Measurements from ENCODE around the gene RIPK1.
"Not testable (repeated sequence)": the region's sequence is repeated elsewhere in the genome, so short reads cannot be mapped to it uniquely, and the experiment has no call there.

Gene RIPK1

DNA sequence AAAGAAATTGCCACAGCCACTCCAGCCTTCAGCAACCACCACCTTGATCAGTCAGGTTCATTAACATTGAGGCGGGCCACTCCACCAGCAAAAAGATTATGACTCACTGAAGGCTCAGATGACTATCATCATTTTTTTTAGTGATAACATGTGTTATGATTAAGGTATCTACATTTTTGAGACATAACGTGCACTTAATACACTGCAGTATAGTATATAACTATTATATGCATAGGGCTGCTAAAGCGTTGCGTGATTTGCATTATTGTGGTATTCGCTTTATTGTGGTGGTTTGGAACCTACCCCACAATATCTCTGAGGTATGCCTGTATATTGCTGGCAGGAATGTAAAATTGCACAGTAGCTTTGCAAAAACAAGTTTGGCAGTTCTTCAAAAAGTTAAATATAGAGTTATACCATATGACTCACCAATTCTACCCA, 6.8 kb upstream of the RIPK1 start:
- peak; percentile 59 for ATAC-seq
- TF ChIP-seq, protein P1, sequence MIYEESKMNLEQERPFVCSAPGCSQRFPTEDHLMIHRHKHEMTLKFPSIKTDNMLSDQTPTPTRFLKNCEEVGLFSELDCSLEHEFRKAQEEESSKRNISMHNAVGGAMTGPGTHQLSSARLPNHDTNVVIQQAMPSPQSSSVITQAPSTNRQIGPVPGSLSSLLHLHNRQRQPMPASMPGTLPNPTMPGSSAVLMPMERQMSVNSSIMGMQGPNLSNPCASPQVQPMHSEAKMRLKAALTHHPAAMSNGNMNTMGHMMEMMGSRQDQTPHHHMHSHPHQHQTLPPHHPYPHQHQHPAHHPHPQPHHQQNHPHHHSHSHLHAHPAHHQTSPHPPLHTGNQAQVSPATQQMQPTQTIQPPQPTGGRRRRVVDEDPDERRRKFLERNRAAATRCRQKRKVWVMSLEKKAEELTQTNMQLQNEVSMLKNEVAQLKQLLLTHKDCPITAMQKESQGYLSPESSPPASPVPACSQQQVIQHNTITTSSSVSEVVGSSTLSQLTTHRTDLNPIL (CRISPR knock-in tag; IDR thresholded peaks at IDR 0.05; ENCODE audit: low read depth): no peak
- TF ChIP-seq CSDC2 (CRISPR knock-in tag; IDR thresholded peaks at IDR 0.05) (no peak), OSR1 (CRISPR knock-in tag; IDR thresholded peaks at IDR 0.05) (no peak), BACH2 (CRISPR knock-in tag; IDR thresholded peaks at IDR 0.05; ENCODE audit: borderline replicate concordance) (no peak), ZNF8 (CRISPR knock-in tag; IDR thresholded peaks at IDR 0.05) (no peak), RARB (CRISPR knock-in tag; IDR thresholded peaks at IDR 0.05) (no peak), SNAI2 (CRISPR knock-in tag; IDR thresholded peaks at IDR 0.05) (no peak), ZFP3 (CRISPR knock-in tag; IDR thresholded peaks at IDR 0.05) (no peak), GLIS3 (CRISPR knock-in tag; IDR thresholded peaks at IDR 0.05) (no peak), PPARA (CRISPR knock-in tag; IDR thresholded peaks at IDR 0.05; ENCODE audit: borderline replicate concordance) (no peak), TCF4 (CRISPR knock-in tag; IDR thresholded peaks at IDR 0.05; ENCODE audit: borderline replicate concordance) (no peak), ESRRG (CRISPR knock-in tag; IDR thresholded peaks at IDR 0.05) (no peak), TOX (CRISPR knock-in tag; IDR thresholded peaks at IDR 0.05; ENCODE audit: borderline replicate concordance) (no peak)
- TF ChIP-seq, protein P2, sequence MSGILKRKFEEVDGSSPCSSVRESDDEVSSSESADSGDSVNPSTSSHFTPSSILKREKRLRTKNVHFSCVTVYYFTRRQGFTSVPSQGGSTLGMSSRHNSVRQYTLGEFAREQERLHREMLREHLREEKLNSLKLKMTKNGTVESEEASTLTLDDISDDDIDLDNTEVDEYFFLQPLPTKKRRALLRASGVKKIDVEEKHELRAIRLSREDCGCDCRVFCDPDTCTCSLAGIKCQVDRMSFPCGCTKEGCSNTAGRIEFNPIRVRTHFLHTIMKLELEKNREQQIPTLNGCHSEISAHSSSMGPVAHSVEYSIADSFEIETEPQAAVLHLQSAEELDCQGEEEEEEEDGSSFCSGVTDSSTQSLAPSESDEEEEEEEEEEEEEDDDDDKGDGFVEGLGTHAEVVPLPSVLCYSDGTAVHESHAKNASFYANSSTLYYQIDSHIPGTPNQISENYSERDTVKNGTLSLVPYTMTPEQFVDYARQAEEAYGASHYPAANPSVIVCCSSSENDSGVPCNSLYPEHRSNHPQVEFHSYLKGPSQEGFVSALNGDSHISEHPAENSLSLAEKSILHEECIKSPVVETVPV (CRISPR knock-in tag; IDR thresholded peaks at IDR 0.05): no peak
- TF ChIP-seq, protein P3, sequence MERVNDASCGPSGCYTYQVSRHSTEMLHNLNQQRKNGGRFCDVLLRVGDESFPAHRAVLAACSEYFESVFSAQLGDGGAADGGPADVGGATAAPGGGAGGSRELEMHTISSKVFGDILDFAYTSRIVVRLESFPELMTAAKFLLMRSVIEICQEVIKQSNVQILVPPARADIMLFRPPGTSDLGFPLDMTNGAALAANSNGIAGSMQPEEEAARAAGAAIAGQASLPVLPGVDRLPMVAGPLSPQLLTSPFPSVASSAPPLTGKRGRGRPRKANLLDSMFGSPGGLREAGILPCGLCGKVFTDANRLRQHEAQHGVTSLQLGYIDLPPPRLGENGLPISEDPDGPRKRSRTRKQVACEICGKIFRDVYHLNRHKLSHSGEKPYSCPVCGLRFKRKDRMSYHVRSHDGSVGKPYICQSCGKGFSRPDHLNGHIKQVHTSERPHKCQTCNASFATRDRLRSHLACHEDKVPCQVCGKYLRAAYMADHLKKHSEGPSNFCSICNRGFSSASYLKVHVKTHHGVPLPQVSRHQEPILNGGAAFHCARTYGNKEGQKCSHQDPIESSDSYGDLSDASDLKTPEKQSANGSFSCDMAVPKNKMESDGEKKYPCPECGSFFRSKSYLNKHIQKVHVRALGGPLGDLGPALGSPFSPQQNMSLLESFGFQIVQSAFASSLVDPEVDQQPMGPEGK (CRISPR knock-in tag; IDR thresholded peaks at IDR 0.05; ENCODE audit: borderline replicate concordance): no peak; the same call in 1 of the 2 replicates
- TF ChIP-seq, protein P4, sequence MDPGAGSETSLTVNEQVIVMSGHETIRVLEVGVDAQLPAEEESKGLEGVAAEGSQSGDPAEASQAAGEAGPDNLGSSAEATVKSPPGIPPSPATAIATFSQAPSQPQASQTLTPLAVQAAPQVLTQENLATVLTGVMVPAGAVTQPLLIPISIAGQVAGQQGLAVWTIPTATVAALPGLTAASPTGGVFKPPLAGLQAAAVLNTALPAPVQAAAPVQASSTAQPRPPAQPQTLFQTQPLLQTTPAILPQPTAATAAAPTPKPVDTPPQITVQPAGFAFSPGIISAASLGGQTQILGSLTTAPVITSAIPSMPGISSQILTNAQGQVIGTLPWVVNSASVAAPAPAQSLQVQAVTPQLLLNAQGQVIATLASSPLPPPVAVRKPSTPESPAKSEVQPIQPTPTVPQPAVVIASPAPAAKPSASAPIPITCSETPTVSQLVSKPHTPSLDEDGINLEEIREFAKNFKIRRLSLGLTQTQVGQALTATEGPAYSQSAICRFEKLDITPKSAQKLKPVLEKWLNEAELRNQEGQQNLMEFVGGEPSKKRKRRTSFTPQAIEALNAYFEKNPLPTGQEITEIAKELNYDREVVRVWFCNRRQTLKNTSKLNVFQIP (CRISPR knock-in tag; IDR thresholded peaks at IDR 0.05; ENCODE audit: borderline replicate concordance, low read depth): no peak

DNA sequence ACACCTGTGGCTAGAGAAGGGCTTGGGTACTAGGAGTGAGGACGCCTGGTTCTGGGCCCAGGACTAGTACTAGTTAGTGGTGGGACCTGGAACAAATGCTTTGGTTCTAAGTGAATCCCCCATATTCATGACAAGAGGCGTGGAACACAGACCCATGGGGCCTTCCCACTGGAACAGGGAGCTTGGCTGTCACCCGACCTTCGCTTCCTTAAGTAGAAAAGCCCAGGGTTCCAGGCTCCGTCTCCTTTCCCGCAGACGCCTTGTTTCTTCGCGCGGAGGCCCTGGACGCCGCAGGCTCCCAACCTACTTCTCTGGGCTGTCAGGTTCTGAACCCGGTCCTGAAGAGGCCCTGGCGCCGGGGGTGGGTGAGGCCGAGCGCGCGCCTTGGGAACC, 5.0 kb upstream of the RIPK1 start:
- ATAC-seq: not testable (repeated sequence)

DNA sequence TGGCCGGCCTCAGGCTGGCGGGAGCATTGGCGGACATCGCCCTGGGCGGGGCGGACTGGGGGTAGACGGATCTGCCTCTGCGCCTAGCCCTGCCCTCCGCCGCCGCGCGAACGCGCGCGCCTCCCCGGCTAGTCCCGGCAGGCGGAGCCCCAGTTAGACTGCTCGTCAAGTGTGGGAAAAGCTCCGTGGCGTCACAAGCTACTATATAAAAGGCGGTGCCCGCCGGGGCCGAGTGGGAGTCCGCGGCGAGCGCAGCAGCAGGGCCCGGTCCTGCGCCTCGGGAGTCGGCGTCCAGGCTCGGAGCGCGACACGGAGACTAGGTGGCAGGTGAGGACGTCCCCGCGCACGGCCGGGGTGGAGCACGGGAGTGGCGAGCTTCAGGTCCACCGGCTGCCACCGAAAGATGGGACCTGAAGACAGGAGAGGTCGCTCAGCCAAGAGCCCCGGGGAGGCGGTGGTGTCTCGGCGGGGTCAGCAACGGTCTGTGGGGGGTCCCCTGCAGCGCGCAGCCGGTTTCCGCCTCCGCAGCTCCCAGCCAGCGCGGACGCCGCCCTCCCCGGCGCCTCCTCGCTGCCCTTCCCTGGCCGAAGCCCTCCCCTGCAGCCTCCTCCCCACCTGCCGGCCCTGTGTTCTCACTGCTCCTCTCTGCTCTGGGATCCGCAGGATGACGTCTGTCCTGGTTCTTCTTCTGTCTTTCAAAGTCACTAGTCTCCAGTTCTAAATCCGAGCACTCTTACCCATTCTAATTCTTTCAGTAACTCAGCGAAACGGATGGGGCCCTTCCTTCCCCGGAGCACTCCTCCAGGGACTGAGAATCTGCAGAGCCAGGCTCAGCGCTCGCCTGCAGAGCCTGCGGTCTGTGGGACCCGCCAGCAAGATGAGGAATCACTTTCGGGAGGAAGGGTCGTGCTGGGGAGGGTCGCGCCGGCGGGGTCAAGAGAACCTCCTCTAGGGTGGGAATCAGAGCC, 4.3 kb upstream of the RIPK1 start:
- TF ChIP-seq ESRRG (CRISPR knock-in tag; IDR thresholded peaks at IDR 0.05) (no peak), ZC3H10 (CRISPR knock-in tag; IDR thresholded peaks at IDR 0.05) (peak; percentile 28; the same call in 1 of the 2 replicates)
- peak; percentile 89 for ATAC-seq

DNA sequence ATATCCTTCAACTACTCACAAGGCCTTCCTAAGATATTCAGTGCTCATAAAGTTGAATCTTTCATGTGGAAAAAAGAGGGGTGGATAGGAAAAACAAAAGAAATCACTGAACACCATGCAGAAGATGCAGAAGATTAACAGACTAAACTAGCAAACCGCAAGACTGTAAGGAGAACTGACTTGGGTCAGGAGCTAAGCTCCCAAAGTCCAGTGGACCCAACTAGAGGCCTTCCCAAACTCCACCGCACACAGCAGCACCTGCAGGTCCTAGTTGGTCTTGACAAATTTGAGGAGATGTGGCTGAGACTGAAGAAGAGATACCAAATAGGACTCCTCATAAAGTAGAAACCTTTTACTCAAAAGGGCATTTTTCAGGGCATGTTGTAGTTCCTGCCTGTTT, 3.3 kb downstream of the RIPK1 start:
- ATAC-seq: no peak
- TF ChIP-seq TCF4 (CRISPR knock-in tag; IDR thresholded peaks at IDR 0.05; ENCODE audit: borderline replicate concordance) (no peak), ISL1 (CRISPR knock-in tag; IDR thresholded peaks at IDR 0.05) (no peak), RARB (CRISPR knock-in tag; IDR thresholded peaks at IDR 0.05) (no peak), BACH2 (CRISPR knock-in tag; IDR thresholded peaks at IDR 0.05; ENCODE audit: borderline replicate concordance) (no peak), ZFP30 (CRISPR knock-in tag; IDR thresholded peaks at IDR 0.05) (no peak), OSR1 (CRISPR knock-in tag; IDR thresholded peaks at IDR 0.05) (no peak), ZNF8 (CRISPR knock-in tag; IDR thresholded peaks at IDR 0.05) (no peak), SNAI2 (CRISPR knock-in tag; IDR thresholded peaks at IDR 0.05) (no peak), ESRRG (CRISPR knock-in tag; IDR thresholded peaks at IDR 0.05) (no peak), GLIS3 (CRISPR knock-in tag; IDR thresholded peaks at IDR 0.05) (no peak), ZNF565 (CRISPR knock-in tag; conservative IDR thresholded peaks at IDR 0.05; ENCODE audit: low read depth) (no peak), ZNF70 (CRISPR knock-in tag; IDR thresholded peaks at IDR 0.05) (no peak), CSDC2 (CRISPR knock-in tag; IDR thresholded peaks at IDR 0.05) (no peak), ZFP3 (CRISPR knock-in tag; IDR thresholded peaks at IDR 0.05) (no peak), TOX (CRISPR knock-in tag; IDR thresholded peaks at IDR 0.05; ENCODE audit: borderline replicate concordance) (no peak), ZC3H10 (CRISPR knock-in tag; IDR thresholded peaks at IDR 0.05) (no peak)
- TF ChIP-seq, protein P2 (CRISPR knock-in tag; IDR thresholded peaks at IDR 0.05): no peak
- TF ChIP-seq, protein P3 (CRISPR knock-in tag; IDR thresholded peaks at IDR 0.05; ENCODE audit: borderline replicate concordance): no peak
- TF ChIP-seq, protein P1 (CRISPR knock-in tag; IDR thresholded peaks at IDR 0.05; ENCODE audit: low read depth): no peak
